Measurements from ENCODE around the gene OOSP4A. TPM values are rescaled to one million over a fixed set of nuclear protein-coding genes. Genes with fewer than 3 reads are reported as not detected.
"Not testable (repeated sequence)": the region's sequence is repeated elsewhere in the genome, so short reads cannot be mapped to it uniquely, and the experiment has no call there.

Gene OOSP4A
- total RNA-seq, 4 donors from 2014 or later, result not detected

DNA sequence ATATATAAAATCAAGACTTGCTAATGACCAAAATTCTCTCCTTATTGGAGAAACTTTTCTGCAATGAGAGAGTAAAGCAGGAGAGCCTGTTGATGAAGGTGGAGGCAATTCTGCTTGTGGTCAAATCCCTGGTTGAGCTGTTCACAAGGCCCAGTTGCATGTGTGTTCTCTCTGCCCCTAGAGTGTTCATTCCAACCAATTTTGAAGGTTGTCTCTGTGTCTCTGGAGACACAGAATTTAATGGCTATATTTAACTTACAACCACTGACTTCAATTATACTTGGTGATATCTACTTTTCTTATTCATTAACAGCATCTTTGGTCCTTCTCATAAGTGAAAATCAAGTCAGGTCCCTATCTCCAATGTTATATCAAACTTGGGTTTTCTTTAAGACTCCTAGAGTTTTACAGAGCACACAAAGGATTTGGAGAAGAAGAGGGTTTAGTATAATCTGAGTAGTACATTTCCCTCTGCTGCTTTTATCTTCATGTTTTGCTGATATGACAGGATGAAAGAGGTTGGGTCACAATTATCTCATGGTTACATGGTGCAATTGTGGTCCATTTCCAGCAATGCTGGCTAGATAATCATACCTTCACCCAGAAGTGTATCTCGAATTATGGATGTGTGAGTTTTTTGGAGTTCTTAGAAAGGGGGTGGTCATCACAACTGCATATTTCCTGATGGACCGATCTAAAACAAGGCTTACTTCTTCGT, 4.0 kb downstream of the OOSP4A start:
- no peaks in the 10 kb centered on the region for H3K27me3 ChIP-seq
- ATAC-seq (no peak), DNase-seq (no peak)
- H3K9me3 ChIP-seq, result no peaks in the 10 kb centered on the region
- H3K4me3 ChIP-seq, result no peak overlapping the region
- TF ChIP-seq, protein P1, sequence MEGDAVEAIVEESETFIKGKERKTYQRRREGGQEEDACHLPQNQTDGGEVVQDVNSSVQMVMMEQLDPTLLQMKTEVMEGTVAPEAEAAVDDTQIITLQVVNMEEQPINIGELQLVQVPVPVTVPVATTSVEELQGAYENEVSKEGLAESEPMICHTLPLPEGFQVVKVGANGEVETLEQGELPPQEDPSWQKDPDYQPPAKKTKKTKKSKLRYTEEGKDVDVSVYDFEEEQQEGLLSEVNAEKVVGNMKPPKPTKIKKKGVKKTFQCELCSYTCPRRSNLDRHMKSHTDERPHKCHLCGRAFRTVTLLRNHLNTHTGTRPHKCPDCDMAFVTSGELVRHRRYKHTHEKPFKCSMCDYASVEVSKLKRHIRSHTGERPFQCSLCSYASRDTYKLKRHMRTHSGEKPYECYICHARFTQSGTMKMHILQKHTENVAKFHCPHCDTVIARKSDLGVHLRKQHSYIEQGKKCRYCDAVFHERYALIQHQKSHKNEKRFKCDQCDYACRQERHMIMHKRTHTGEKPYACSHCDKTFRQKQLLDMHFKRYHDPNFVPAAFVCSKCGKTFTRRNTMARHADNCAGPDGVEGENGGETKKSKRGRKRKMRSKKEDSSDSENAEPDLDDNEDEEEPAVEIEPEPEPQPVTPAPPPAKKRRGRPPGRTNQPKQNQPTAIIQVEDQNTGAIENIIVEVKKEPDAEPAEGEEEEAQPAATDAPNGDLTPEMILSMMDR (IDR thresholded peaks at IDR 0.05 in 4 of 5, conservative IDR thresholded peaks at IDR 0.05 in 1 of 5), result no peak
- TF ChIP-seq POLR2A (IDR thresholded peaks at IDR 0.05), result no peak
- H3K27ac ChIP-seq, result no peak overlapping the region
- no peaks in the 10 kb centered on the region for H3K36me3 ChIP-seq
- intact Hi-C loops (cut with DNase I; ENCODE audit: low total_unique reads) (no loop called here), in situ Hi-C loops (cut with MboI; ENCODE audit: low sequenced_read_pairs in 4 of 4) (no loop called here)
- H3K4me1 ChIP-seq, result no peaks in the 10 kb centered on the region

DNA sequence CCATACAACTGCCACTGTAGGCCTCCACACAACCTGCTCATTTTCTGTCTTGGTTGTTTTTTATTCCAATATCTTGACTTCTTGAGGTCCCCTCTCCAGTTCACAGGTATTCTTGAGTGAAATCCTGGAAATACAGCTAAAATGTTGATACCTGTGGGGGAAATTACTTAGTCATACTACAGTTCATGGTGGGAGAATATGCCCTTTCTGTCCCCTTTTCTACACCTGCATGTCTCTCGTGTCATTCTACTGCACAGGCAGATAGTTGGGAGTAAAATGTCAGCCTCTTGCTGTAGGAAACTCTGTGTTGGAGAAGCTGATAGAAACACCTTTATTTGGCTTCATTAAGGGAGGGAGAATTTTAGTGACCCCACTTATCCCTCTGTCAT, 4.6 kb downstream of the OOSP4A start:
- TF ChIP-seq, protein P1 (IDR thresholded peaks at IDR 0.05 in 4 of 5, conservative IDR thresholded peaks at IDR 0.05 in 1 of 5), result no peak
- TF ChIP-seq POLR2A (IDR thresholded peaks at IDR 0.05), result no peak
- ATAC-seq (no peak), DNase-seq (no peak)
- no peaks in the 10 kb centered on the region for H3K27me3 ChIP-seq
- no peak overlapping the region for H3K4me3 ChIP-seq
- no peaks in the 10 kb centered on the region for H3K36me3 ChIP-seq
- no peaks in the 10 kb centered on the region for H3K9me3 ChIP-seq
- intact Hi-C loops (cut with DNase I; ENCODE audit: low total_unique reads) (no loop called here), in situ Hi-C loops (cut with MboI; ENCODE audit: low sequenced_read_pairs in 4 of 4) (no loop called here)
- no peak overlapping the region for H3K27ac ChIP-seq
- H3K4me1 ChIP-seq, result no peaks in the 10 kb centered on the region

GRCh38 chr11:59973097-59973496, 9.3 kb downstream of the OOSP4A start:
- no peak for TF ChIP-seq POLR2A (IDR thresholded peaks at IDR 0.05)
- TF ChIP-seq, protein P1 (IDR thresholded peaks at IDR 0.05 in 4 of 5, conservative IDR thresholded peaks at IDR 0.05 in 1 of 5), result no peak
- no peak for ATAC-seq
- H3K27ac ChIP-seq, result no peak overlapping the region
- H3K4me3 ChIP-seq, result no peak overlapping the region
- H3K9me3 ChIP-seq, result no peaks in the 10 kb centered on the region
- H3K27me3 ChIP-seq, result no peaks in the 10 kb centered on the region
- DNase-seq, result no peak
- in situ Hi-C loops (cut with MboI; ENCODE audit: low sequenced_read_pairs in 4 of 4), result no loop called here
- H3K36me3 ChIP-seq, result no peaks in the 10 kb centered on the region
- no peaks in the 10 kb centered on the region for H3K4me1 ChIP-seq
- intact Hi-C loops (cut with DNase I; ENCODE audit: low total_unique reads), result no loop called here

GRCh38 chr11:59981106-59981770, 17.4 kb downstream of the OOSP4A start:
- Histone ChIP-seq H3K27me3 (no peaks in the 10 kb centered on the region), H3K4me1 (no peaks in the 10 kb centered on the region), H3K36me3 (no peaks in the 10 kb centered on the region), H3K4me3 (no peak overlapping the region), H3K27ac (no peak overlapping the region), H3K9me3 (no peaks in the 10 kb centered on the region)
- ATAC-seq (no peak), DNase-seq (no peak)
- intact Hi-C loops (cut with DNase I; ENCODE audit: low total_unique reads) (no loop called here), in situ Hi-C loops (cut with MboI; ENCODE audit: low sequenced_read_pairs in 4 of 4) (no loop called here)
- TF ChIP-seq POLR2A (IDR thresholded peaks at IDR 0.05), result no peak
- TF ChIP-seq, protein P1 (IDR thresholded peaks at IDR 0.05 in 4 of 5, conservative IDR thresholded peaks at IDR 0.05 in 1 of 5), result no peak

DNA sequence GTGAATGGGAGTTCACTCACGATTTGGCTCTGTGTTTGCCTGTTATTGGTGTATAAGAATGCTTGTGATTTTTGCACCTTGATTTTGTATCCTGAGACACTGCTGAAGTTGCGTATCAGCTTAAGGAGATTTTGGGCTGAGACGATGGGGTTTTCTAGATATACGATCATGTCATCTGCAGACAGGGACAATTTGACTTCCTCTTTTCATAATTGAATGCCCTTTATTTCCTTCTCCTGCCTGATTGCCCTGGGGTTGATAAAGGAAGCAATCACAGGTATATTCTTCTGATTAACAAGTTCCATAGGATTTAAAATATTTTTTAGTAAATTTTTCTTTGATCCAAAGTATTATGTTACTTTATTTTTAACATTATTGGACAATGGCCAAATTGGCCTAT, 18.2 kb downstream of the OOSP4A start:
- in situ Hi-C loops (cut with MboI; ENCODE audit: low sequenced_read_pairs in 4 of 4); H3K27me3 ChIP-seq; DNase-seq; H3K9me3 ChIP-seq; H3K27ac ChIP-seq; H3K4me3 ChIP-seq; ATAC-seq; intact Hi-C loops (cut with DNase I; ENCODE audit: low total_unique reads); H3K4me1 ChIP-seq; H3K36me3 ChIP-seq: not testable (repeated sequence)

Data from gastrocnemius medialis (tissue), 4 donors.